K562 (cell line): ENCODE measurements around the gene BIK. TPM values are rescaled to one million over a fixed set of nuclear protein-coding genes. Genes with fewer than 3 reads are reported as not detected.
A peak's percentile ranks its signal among the peaks of the same experiment; 100 is the strongest.

Experiments
- ARHGAP35 ChIP-seq: fragments of 450-650 bp; IDR thresholded peaks from 2 replicates; pipeline ENCODE4 v1.6.1; 2018; ENCODE audit not compliant: partially characterized antibody
- KHSRP ChIP-seq: fragments of 450-650 bp; IDR thresholded peaks from 2 replicates; pipeline ENCODE4 v1.6.1; 2017
- L3MBTL2 ChIP-seq: fragments of 450-650 bp; IDR thresholded peaks from 2 replicates; pipeline ENCODE4 v1.6.1; 2016; ENCODE audit warnings: mild to moderate bottlenecking, moderate library complexity
- MYC ChIP-seq, 2 experiments: fragments of 250-450 bp in 1 of 2; sonication (Bioruptor Pico) in 1 of 2; IDR thresholded peaks; 2 replicates each; pipeline versions ENCODE4 v1.5.1 to v1.6.1; 2012 to 2021; ENCODE audit warnings: low read depth in 2 of 2, borderline replicate concordance in 1 of 2, improper control_type of control experiment in 1 of 2, low read length in 1 of 2, mild to moderate bottlenecking in 1 of 2, moderate library complexity in 1 of 2
- POLR2G ChIP-seq: fragments of 200-400 bp; formaldehyde crosslinking; IDR thresholded peaks from 2 replicates; pipeline ENCODE4 v1.6.1; 2017; ENCODE audit warnings: low read depth, mild to moderate bottlenecking, antibody characterized with exemption, low read length, moderate library complexity
- RBFOX2 ChIP-seq: fragments of 200-400 bp; formaldehyde crosslinking; IDR thresholded peaks from 2 replicates; pipeline ENCODE4 v1.6.1; 2017; ENCODE audit warnings: low read depth, mild to moderate bottlenecking, low read length, moderate library complexity
- RHOXF2B ChIP-seq: fragments of 250-450 bp; sonication (Bioruptor Pico); conservative IDR thresholded peaks from 2 replicates; pipeline ENCODE4 v1.5.1; 2021
- SAFB ChIP-seq: fragments of 200-400 bp; formaldehyde crosslinking; IDR thresholded peaks from 2 replicates; pipeline ENCODE4 v1.6.1; 2017; ENCODE audit warnings: low read depth, low read length, borderline replicate concordance
- SAFB2 ChIP-seq: fragments of 200-400 bp; formaldehyde crosslinking; IDR thresholded peaks from 2 replicates; pipeline ENCODE4 v1.6.1; 2018; ENCODE audit warnings: borderline replicate concordance, low read length, low read depth, moderate library complexity; ENCODE audit not compliant: severe bottlenecking
- SAP30 ChIP-seq: fragments of 200-600 bp; sonication (generic); IDR thresholded peaks from 2 replicates; pipeline ENCODE4 v1.6.1; 2012; ENCODE audit warnings: borderline replicate concordance, low read depth, mild to moderate bottlenecking, moderate library complexity, low read length, control low read depth, inconsistent platforms; ENCODE audit not compliant: insufficient read depth, poor library complexity, severe bottlenecking
- TEAD4 ChIP-seq, 2 experiments: sonication (generic) in 1 of 2; formaldehyde crosslinking in 1 of 2; IDR thresholded peaks; 2 replicates each; pipeline versions ENCODE4 v1.6.1 to v1.8.0; 2012 to 2022; ENCODE audit warnings: borderline replicate concordance in 1 of 2, inconsistent platforms in 1 of 2, low read length in 1 of 2, mild to moderate bottlenecking in 1 of 2, missing genetic modification reagents in 1 of 2
- ZBTB8A ChIP-seq: fragments of 450-650 bp; IDR thresholded peaks from 2 replicates; pipeline ENCODE4 v1.6.1; 2018; ENCODE audit warnings: mild to moderate bottlenecking, moderate library complexity; ENCODE audit not compliant: partially characterized antibody
- ZFP1 ChIP-seq: fragments of 450-650 bp; formaldehyde crosslinking; IDR thresholded peaks from 2 replicates; pipeline ENCODE4 v1.4.0; 2020; ENCODE audit warnings: mild to moderate bottlenecking, mixed read lengths
- polyA plus RNA-seq, 8 experiments: library from polyadenylated mRNA; depleted of rRNA in 4 of 8; stranded (reverse) in 5 of 8; unstranded in 3 of 8; fragments of >200 nt; fragmentation: Nextera tagmentation in 2 of 8; fragmentation: Illumina TruSeq in 1 of 8; extraction: Ambion mirVana in 2 of 8; extraction: Trizol in 1 of 8; gene quantifications; 2 replicates each; pipeline versions ENCODE4 v1.2.1 to v1.2.3, GENCODE V29; 2011 to 2014; ENCODE audit warnings: inconsistent platforms in 1 of 8, missing spikeins in 1 of 8
- total RNA-seq, 7 experiments: library from RNA; depleted of rRNA in 6 of 7; stranded (reverse); fragments of >200 nt in 6 of 7; fragmentation: Illumina TruSeq in 2 of 7; extraction: Trizol in 2 of 7; gene quantifications; 2 replicates each; pipeline versions ENCODE4 v1.2.1 to v1.2.3, GENCODE V29; 2011 to 2021; ENCODE audit warnings: low replicate concordance in 1 of 7
- TF ChIP-seq, protein P1 (sequence below): sonication (generic); formaldehyde crosslinking; IDR thresholded peaks from 2 replicates; pipeline ENCODE4 v1.8.1; 2023; ENCODE audit warnings: mild to moderate bottlenecking, missing genetic modification reagents
- TF ChIP-seq, protein P2 (sequence below), 2 experiments: IDR thresholded peaks; 2 replicates each; pipeline ENCODE4 v1.6.1; 2011; ENCODE audit warnings: borderline replicate concordance in 1 of 2, control low read depth in 1 of 2, low read depth in 1 of 2, low read length in 1 of 2, mild to moderate bottlenecking in 1 of 2, mixed read lengths in 1 of 2, moderate library complexity in 1 of 2; ENCODE audit not compliant: insufficient read depth in 1 of 2, insufficient read length in 1 of 2, poor library complexity in 1 of 2, severe bottlenecking in 1 of 2; ENCODE audit errors: extremely low read depth in 1 of 2
- TF ChIP-seq, protein P3 (sequence below): fragments of 250-450 bp; sonication (Bioruptor Pico); IDR thresholded peaks from 2 replicates; pipeline ENCODE4 v1.4.0; 2020; ENCODE audit warnings: mild to moderate bottlenecking, moderate library complexity

The BIK gene
- total and polyA plus RNA-seq, 9 of the 15 experiments (the other 6 are each of a cell fraction or from before 2014, with no cell fraction given): 0.08 to 0.23 (median 0.18) TPM; not detected in 4

DNA sequence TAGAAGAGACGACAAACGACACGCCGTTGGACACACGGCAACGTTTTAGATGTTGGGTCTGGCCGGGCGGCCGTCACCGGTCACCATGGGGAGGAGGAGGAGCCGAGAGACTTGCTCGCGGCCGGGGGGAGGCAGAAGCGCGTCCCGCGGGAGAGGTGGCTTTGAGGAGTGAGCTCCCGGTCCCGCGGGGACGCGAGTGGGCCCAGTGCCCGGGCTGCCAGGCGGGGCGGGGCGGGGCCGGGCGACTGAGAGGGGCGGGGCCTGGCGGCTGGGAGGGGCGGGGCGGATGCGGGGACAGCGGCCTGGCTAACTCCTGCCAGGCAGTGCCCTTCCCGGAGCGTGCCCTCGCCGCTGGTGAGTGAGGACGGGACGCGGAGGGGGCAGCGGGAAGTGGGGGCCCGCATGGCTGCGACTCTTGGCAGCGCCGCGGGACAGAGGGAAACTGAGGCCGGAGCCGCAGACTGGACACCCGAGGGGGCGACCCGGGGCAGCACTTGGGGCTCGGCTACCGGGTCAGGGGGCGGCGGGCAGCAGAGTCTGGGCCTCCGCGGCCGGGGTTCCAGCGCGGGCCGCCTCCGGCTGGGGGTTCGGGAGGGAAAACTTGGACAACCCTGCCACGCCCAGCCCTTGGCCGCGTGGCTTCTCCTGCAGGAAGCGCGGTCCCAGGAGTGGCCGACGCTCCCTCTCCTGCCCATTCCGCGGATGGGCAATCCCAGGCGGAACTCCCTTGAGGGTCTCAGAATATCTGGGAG lies 40.9 kb downstream of the BIK start, which contains the start of gene TSPO (continued):
- TF ChIP-seq POLR2G (peak; percentile 71), TEAD4 (IDR thresholded peaks at IDR 0.05; ENCODE audit: low read length) (no peak), TEAD4 (CRISPR knock-in tag; IDR thresholded peaks at IDR 0.05; ENCODE audit: borderline replicate concordance) (no peak), ARHGAP35 (no peak), ZFP1 (CRISPR knock-in tag) (no peak), L3MBTL2 (peak; percentile 98), RBFOX2 (peak; percentile 51), KHSRP (no peak), MYC (IDR thresholded peaks at IDR 0.05; ENCODE audit: low read depth, low read length) (peak; percentile 77), MYC (CRISPR knock-in tag; IDR thresholded peaks at IDR 0.05; ENCODE audit: borderline replicate concordance, low read depth) (no peak), ZBTB8A (no peak), SAFB2 (no peak), RHOXF2B (CRISPR knock-in tag) (no peak), SAFB (peak; percentile 49; the same call in 1 of the 2 replicates), SAP30 (no peak)
- TF ChIP-seq, protein P1, sequence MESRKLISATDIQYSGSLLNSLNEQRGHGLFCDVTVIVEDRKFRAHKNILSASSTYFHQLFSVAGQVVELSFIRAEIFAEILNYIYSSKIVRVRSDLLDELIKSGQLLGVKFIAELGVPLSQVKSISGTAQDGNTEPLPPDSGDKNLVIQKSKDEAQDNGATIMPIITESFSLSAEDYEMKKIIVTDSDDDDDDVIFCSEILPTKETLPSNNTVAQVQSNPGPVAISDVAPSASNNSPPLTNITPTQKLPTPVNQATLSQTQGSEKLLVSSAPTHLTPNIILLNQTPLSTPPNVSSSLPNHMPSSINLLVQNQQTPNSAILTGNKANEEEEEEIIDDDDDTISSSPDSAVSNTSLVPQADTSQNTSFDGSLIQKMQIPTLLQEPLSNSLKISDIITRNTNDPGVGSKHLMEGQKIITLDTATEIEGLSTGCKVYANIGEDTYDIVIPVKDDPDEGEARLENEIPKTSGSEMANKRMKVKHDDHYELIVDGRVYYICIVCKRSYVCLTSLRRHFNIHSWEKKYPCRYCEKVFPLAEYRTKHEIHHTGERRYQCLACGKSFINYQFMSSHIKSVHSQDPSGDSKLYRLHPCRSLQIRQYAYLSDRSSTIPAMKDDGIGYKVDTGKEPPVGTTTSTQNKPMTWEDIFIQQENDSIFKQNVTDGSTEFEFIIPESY: peak; percentile 28; the same call in 1 of the 2 replicates
- TF ChIP-seq, protein P2, sequence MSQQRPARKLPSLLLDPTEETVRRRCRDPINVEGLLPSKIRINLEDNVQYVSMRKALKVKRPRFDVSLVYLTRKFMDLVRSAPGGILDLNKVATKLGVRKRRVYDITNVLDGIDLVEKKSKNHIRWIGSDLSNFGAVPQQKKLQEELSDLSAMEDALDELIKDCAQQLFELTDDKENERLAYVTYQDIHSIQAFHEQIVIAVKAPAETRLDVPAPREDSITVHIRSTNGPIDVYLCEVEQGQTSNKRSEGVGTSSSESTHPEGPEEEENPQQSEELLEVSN (IDR thresholded peaks at IDR 0.05; ENCODE audit: borderline replicate concordance in 1 of 2, extremely low read depth in 1 of 2, insufficient read depth in 1 of 2, insufficient read length in 1 of 2, low read depth in 1 of 2, low read length in 1 of 2, poor library complexity in 1 of 2, severe bottlenecking in 1 of 2): peak; percentile 97
- TF ChIP-seq, protein P3, sequence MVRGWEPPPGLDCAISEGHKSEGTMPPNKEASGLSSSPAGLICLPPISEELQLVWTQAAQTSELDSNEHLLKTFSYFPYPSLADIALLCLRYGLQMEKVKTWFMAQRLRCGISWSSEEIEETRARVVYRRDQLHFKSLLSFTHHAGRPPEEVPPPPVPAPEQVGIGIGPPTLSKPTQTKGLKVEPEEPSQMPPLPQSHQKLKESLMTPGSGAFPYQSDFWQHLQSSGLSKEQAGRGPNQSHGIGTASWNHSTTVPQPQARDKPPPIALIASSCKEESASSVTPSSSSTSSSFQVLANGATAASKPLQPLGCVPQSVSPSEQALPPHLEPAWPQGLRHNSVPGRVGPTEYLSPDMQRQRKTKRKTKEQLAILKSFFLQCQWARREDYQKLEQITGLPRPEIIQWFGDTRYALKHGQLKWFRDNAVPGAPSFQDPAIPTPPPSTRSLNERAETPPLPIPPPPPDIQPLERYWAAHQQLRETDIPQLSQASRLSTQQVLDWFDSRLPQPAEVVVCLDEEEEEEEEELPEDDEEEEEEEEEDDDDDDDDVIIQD (CRISPR knock-in tag): no peak
